Calu3 (cell line): ENCODE results near the gene MYBBP1A. TPM values are rescaled to one million over a fixed set of nuclear protein-coding genes. Genes with fewer than 3 reads are reported as not detected.

Experiments
- BruUV-seq: library from RNA; stranded (reverse); fragments of 400-500 nt; replicated peaks from 2 replicates; lab custom pipeline; 2021; lab: Mats Ljungman, UMichigan
- CTCF ChIA-PET: fragments of 300-600 bp; sonication (Branson Sonifier 250); formaldehyde crosslinking; loops from one replicate; lab custom pipeline; 2022; ENCODE audit warnings: antibody characterized with exemption; lab: Charles Lee
- DNase-seq: peaks from one replicate; pipeline ENCODE4 v3.0.0; 2022
- H3K27ac Mint-ChIP-seq: one replicate; pipeline ENCODE4 v1.8.0; 2022; ENCODE audit warnings: mixed read lengths; ENCODE audit not compliant: unreplicated experiment
- H3K27me3 Mint-ChIP-seq: one replicate; pipeline ENCODE4 v1.8.0; 2022; ENCODE audit warnings: mixed read lengths; ENCODE audit not compliant: unreplicated experiment
- H3K36me3 Mint-ChIP-seq: one replicate; pipeline ENCODE4 v1.8.0; 2022; ENCODE audit warnings: mild to moderate bottlenecking, moderate library complexity, mixed read lengths; ENCODE audit not compliant: insufficient read depth, unreplicated experiment
- H3K4me1 Mint-ChIP-seq: one replicate; pipeline ENCODE4 v1.8.0; 2022; ENCODE audit warnings: mild to moderate bottlenecking, low read depth, mixed read lengths; ENCODE audit not compliant: unreplicated experiment
- H3K4me3 Mint-ChIP-seq: one replicate; pipeline ENCODE4 v1.8.0; 2022; ENCODE audit warnings: mild to moderate bottlenecking, low read depth, moderate library complexity, mixed read lengths; ENCODE audit not compliant: unreplicated experiment
- H3K9me3 Mint-ChIP-seq: one replicate; pipeline ENCODE4 v1.8.0; 2022; ENCODE audit warnings: low read depth, mixed read lengths; ENCODE audit not compliant: unreplicated experiment
- CTCF ChIP-seq: fragments of 200-600 bp; IDR thresholded peaks from one replicate; pipeline ENCODE4 v1.8.0; 2022; ENCODE audit warnings: antibody characterized with exemption; ENCODE audit not compliant: unreplicated experiment
- intact Hi-C: fragments of 100-400 bp; cut with micrococcal nuclease; formaldehyde crosslinking; loops from one replicate; pipeline ENCODE4 v1.10.0; 2022; ENCODE audit not compliant: unreplicated experiment
- total RNA-seq: library from RNA; stranded (reverse); gene quantifications from 2 replicates; pipeline ENCODE4 v1.2.3, GENCODE V29; 2022

MYBBP1A gene
- total RNA-seq, 1 experiment from 2014 or later = 64.2 TPM

GRCh38 chr17:4502466-4503154 lies 52.6 kb downstream of the MYBBP1A start:
- Mint-ChIP-seq H3K27ac (no peak overlapping the region), H3K27me3 (no peaks in the 10 kb centered on the region), H3K36me3 (peaks cover 45% of the 10 kb centered on the region), H3K9me3 (no peaks in the 10 kb centered on the region), H3K4me1 (peaks cover 35% of the 10 kb centered on the region), H3K4me3 (no peak overlapping the region)
- no TSS peak for BruUV-seq
- TF ChIP-seq CTCF = no peak
- CTCF ChIA-PET = interaction anchor here (0.7 kb wide), 1 partner anchor 72 kb away, joined by 3 read pairs; no protein-coding TSS in a partner anchor
- intact Hi-C loops = no loop called here
- DNase-seq = no peak

GRCh38 chr17:4501295-4501949 lies 53.8 kb downstream of the MYBBP1A start:
- no TSS peak for BruUV-seq
- Mint-ChIP-seq H3K36me3 (peaks cover 53% of the 10 kb centered on the region), H3K27ac (peak overlapping the region; percentile 27), H3K4me1 (peaks cover 42% of the 10 kb centered on the region), H3K4me3 (peak overlapping the region; percentile 78), H3K9me3 (no peaks in the 10 kb centered on the region), H3K27me3 (no peaks in the 10 kb centered on the region)
- intact Hi-C loops = no loop called here
- no peak for DNase-seq
- CTCF ChIA-PET = no interaction called here
- no peak for TF ChIP-seq CTCF

GRCh38 chr17:4500191-4500571 lies 55.0 kb downstream of the MYBBP1A start:
- intact Hi-C loops = no loop called here
- Mint-ChIP-seq H3K4me1 (peaks cover 43% of the 10 kb centered on the region), H3K27me3 (no peaks in the 10 kb centered on the region), H3K36me3 (peaks cover 46% of the 10 kb centered on the region), H3K27ac (peak overlapping the region; percentile 15), H3K4me3 (peak overlapping the region; percentile 78), H3K9me3 (no peaks in the 10 kb centered on the region)
- no peak for TF ChIP-seq CTCF
- no peak for DNase-seq
- CTCF ChIA-PET = interaction anchor here (0.8 to 1.5 kb wide), 3 partner anchors 14 to 78 kb away, joined by 4 to 7 read pairs (median 4); no protein-coding TSS in a partner anchor
- TSS peak; percentile 59 for BruUV-seq

- BruUV-seq = no TSS peak
- CTCF ChIA-PET = interaction anchor here (1.1 to 1.5 kb wide), 2 partner anchors 14 to 67 kb away, joined by 4 to 7 read pairs; no protein-coding TSS in a partner anchor
- no peaks in the 10 kb centered on the region for H3K27me3 Mint-ChIP-seq
- no peaks in the 10 kb centered on the region for H3K9me3 Mint-ChIP-seq
- peak overlapping the region; percentile 78 for H3K4me3 Mint-ChIP-seq
- H3K36me3 Mint-ChIP-seq = peaks cover 41% of the 10 kb centered on the region
- peaks cover 43% of the 10 kb centered on the region for H3K4me1 Mint-ChIP-seq
- DNase-seq = no peak
- intact Hi-C loops = loop anchor here (5.0 kb wide), 1 partner anchor 77 kb away; no protein-coding TSS in a partner anchor
- no peak for TF ChIP-seq CTCF
- peak overlapping the region; percentile 15 for H3K27ac Mint-ChIP-seq
Measured at GRCh38 chr17:4499431-4500190, 55.6 kb downstream of the MYBBP1A start.
